ENCODE results near the gene SIRT6. TPM values are rescaled to one million over a fixed set of nuclear protein-coding genes. Genes with fewer than 3 reads are reported as not detected.

The SIRT6 gene
- total and polyA plus RNA-seq, 2 donors (not counting 1 experiment from before 2014, with no cell fraction given) = 8.8 to 9.2 TPM

- DNase-seq (ENCODE audit: low read depth in 2 of 2) = no peak
These were observed 3.2 kb upstream of the SIRT6 start for GRCh38 chr19:4185413-4186086.

GRCh38 chr19:4184718-4185352 is 2.5 kb upstream of the SIRT6 start:
- Histone ChIP-seq H3K4me2 (ENCODE audit: extremely low read depth, insufficient read depth, low read length) (no peak overlapping the region), H4K20me1 (ENCODE audit: control insufficient read depth, extremely low read depth, insufficient read depth, low read length) (no peaks in the 10 kb centered on the region)
- DNase-seq (ENCODE audit: low read depth in 2 of 2) = no peak

More at GRCh38 chr19:4185413-4186086, 3.2 kb upstream of the SIRT6 start:
- H3K27ac ChIP-seq (ENCODE audit: insufficient read depth, low read length) = no peak overlapping the region
- no peaks in the 10 kb centered on the region for H3K36me3 ChIP-seq (ENCODE audit: control insufficient read depth, insufficient read depth, low read length)
- no peaks in the 10 kb centered on the region for H3K27me3 ChIP-seq (ENCODE audit: control insufficient read depth, insufficient read depth, low read length)
- H3K9me3 ChIP-seq (ENCODE audit: control insufficient read depth, insufficient read depth, low read depth, low read length) = no peaks in the 10 kb centered on the region
- no peak overlapping the region for H3K9ac ChIP-seq (ENCODE audit: insufficient read depth, low read length)
- H3K4me2 ChIP-seq (ENCODE audit: extremely low read depth, insufficient read depth, low read length) = no peak overlapping the region
- no peaks in the 10 kb centered on the region for H3K4me1 ChIP-seq (ENCODE audit: control insufficient read depth, extremely low read depth, insufficient read depth, low read length)
- TF ChIP-seq CTCF (conservative IDR thresholded peaks at IDR 0.05 in 1 of 2, IDR thresholded peaks at IDR 0.05 in 1 of 2; ENCODE audit: low read depth in 1 of 2, low read length in 2 of 2) (no peak), EZH2 (IDR thresholded peaks at IDR 0.05; ENCODE audit: low read length, missing control alignments) (no peak)
- H3K79me2 ChIP-seq (ENCODE audit: control insufficient read depth, insufficient read depth, low read length) = peaks cover 10% of the 10 kb centered on the region
- H2AFZ ChIP-seq (ENCODE audit: low read length) = no peak overlapping the region
- H3K4me3 ChIP-seq (replicated peaks in 1 of 4; ENCODE audit: control extremely low read depth in 1 of 4, insufficient read depth in 1 of 4, low read depth in 3 of 4, low read length in 4 of 4) = no peak overlapping the region
- no peaks in the 10 kb centered on the region for H4K20me1 ChIP-seq (ENCODE audit: control insufficient read depth, extremely low read depth, insufficient read depth, low read length)

More at GRCh38 chr19:4184718-4185352, 2.5 kb upstream of the SIRT6 start:
- H2AFZ ChIP-seq (ENCODE audit: low read length) = no peak overlapping the region
- H3K4me3 ChIP-seq (replicated peaks in 1 of 4; ENCODE audit: control extremely low read depth in 1 of 4, insufficient read depth in 1 of 4, low read depth in 3 of 4, low read length in 4 of 4) = no peak overlapping the region
- no peaks in the 10 kb centered on the region for H3K4me1 ChIP-seq (ENCODE audit: control insufficient read depth, extremely low read depth, insufficient read depth, low read length)
- peaks cover 10% of the 10 kb centered on the region for H3K79me2 ChIP-seq (ENCODE audit: control insufficient read depth, insufficient read depth, low read length)
- H3K9ac ChIP-seq (ENCODE audit: insufficient read depth, low read length) = no peak overlapping the region
- no peaks in the 10 kb centered on the region for H3K36me3 ChIP-seq (ENCODE audit: control insufficient read depth, insufficient read depth, low read length)
- no peak for TF ChIP-seq CTCF (conservative IDR thresholded peaks at IDR 0.05 in 1 of 2, IDR thresholded peaks at IDR 0.05 in 1 of 2; ENCODE audit: low read depth in 1 of 2, low read length in 2 of 2)
- TF ChIP-seq EZH2 (IDR thresholded peaks at IDR 0.05; ENCODE audit: low read length, missing control alignments) = no peak
- no peaks in the 10 kb centered on the region for H3K9me3 ChIP-seq (ENCODE audit: control insufficient read depth, insufficient read depth, low read depth, low read length)
- no peaks in the 10 kb centered on the region for H3K27me3 ChIP-seq (ENCODE audit: control insufficient read depth, insufficient read depth, low read length)
- H3K27ac ChIP-seq (ENCODE audit: insufficient read depth, low read length) = no peak overlapping the region

Data from fibroblast of lung (primary cell).